ENCODE measurements around the gene HECTD1.
"Not testable (repeated sequence)": the region's sequence is repeated elsewhere in the genome, so short reads cannot be mapped to it uniquely, and the experiment has no call there.

Gene HECTD1

DNA sequence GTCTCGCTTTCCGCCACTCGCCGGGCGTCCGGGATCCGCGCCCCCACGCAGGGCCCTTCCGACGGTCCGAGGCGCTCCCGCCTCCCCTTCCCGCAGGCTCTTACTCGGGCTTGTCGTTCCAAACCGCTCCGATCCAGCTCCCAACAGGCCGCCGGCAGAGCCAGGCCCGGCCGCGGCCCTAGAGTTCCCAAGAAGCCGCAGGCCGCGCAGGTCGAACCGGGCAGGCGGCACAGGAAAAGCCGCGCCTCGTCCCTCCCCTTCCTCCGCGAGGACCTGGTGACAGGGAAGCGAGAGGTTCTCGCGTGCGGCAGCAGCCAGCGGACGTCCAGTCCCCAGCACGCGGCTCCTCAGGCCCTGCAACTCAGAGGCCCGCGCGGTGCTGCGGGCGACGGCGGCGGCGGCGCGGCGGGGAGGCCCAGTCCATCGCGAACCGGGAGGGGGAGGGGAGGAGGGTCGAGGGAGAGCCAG lies 272 bp downstream of the HECTD1 start:
- FAIRE-seq (no peak), DNase-seq (ENCODE audit: insufficient read length, low spot score) (no peak)
- no peak for TF ChIP-seq SPI1 (IDR thresholded peaks at IDR 0.05; ENCODE audit: low read depth, low read length)
- TF ChIP-seq POLR2AphosphoS5 (IDR thresholded peaks at IDR 0.05; ENCODE audit: low read depth, low read length), result no peak
- no peak for TF ChIP-seq PAX5 (IDR thresholded peaks at IDR 0.05; ENCODE audit: insufficient read depth, low read length, severe bottlenecking)
- TF ChIP-seq POLR2A (IDR thresholded peaks at IDR 0.05; ENCODE audit: low read depth, low read length), result no peak
- no peak for TF ChIP-seq POU2F2 (IDR thresholded peaks at IDR 0.05; ENCODE audit: low read depth, low read length)
- peak; percentile 46; the same call in 1 of the 2 replicates for TF ChIP-seq TAF1 (IDR thresholded peaks at IDR 0.05; ENCODE audit: low read depth, low read length)

DNA sequence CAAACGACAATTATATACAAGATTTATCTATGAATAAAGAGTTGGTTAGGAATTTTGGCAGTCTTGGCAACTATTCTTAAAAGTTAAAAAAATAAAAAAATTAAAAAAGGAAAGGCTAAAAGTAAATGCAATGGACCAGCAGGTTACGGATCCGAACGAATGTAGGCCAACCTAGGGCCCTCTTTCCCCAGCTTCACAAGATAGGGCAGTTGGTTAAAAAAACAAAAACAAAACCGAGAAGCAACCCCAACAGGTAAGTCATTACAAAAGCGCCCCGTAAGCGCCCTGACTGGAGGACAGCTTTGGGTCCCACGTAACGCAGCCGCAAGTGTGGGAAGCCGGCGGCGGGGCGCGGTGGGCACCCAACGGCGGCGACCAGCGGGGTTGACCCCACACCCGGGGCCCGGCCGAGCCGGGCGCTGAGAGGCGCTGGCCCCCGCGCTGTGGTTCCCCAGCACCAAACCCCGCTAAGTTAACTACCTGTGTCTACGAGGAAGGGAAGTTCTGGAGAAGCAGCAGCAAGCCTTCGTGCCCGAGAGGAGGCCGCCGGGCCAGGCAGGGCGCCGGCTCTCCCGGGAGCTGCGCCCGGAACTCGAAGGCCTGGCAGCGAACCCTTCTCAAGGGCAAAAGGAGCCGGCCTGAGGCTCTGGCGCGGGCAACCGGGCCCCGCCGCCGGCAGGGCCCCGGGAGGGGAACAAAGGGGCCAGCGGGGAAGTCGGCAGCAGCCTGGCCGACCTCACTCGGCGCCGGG lies 882 bp downstream of the HECTD1 start:
- FAIRE-seq, result no peak
- TF ChIP-seq PAX5 (IDR thresholded peaks at IDR 0.05; ENCODE audit: insufficient read depth, low read length, severe bottlenecking), result no peak
- TF ChIP-seq TAF1 (IDR thresholded peaks at IDR 0.05; ENCODE audit: low read depth, low read length), result 0 out of 2 replicates have a peak, but pooled peaks have one; percentile 30
- peak; percentile 15 for DNase-seq (ENCODE audit: insufficient read length, low spot score)

DNA sequence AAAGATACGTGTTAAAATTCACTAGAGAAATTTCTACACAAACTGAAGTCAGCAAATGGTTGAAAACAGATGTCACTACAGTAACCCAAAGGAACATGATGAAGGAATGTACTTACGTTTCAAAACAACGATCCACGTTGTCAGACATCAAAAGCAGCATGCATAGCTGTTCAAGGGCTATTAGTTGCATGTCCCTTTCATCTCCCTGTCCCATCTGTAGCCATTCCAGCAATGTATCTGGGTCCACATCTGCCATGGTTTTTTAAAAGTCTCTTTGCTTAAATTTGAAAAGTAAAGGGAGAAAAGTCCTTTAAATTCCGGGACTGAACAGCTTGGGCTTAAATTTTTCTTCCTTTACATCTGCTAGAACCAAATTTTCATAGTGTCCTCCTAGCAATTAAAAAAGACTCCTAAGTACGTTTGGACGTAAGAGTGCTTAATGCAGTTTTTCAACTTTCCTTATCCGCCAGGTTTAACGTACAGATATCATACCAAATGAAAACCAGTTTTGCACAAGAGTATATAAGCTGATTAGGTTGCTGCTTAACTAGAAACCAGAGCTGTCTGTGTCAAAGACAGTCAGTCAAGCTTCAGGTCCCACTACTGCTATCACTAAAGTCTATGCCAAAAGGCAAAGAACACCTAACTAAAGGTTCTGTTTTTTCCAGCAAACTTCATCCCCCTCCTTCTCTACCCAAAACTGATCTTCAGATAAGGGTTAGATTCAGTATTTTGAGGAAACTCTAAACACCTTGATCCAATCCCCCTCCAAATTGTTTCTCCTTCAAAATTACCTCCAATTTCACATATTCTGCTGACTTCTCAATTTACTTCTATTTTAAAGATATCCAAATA lies 1.7 kb downstream of the HECTD1 start:
- FAIRE-seq (peak; percentile 67), DNase-seq (ENCODE audit: insufficient read length, low spot score) (no peak)
- TF ChIP-seq POU2F2 (IDR thresholded peaks at IDR 0.05; ENCODE audit: low read depth, low read length), result no peak
- TF ChIP-seq TAF1 (IDR thresholded peaks at IDR 0.05; ENCODE audit: low read depth, low read length), result no peak
- no peak for TF ChIP-seq PAX5 (IDR thresholded peaks at IDR 0.05; ENCODE audit: insufficient read depth, low read length, severe bottlenecking)
- TF ChIP-seq POLR2AphosphoS5 (IDR thresholded peaks at IDR 0.05; ENCODE audit: low read depth, low read length), result no peak
- no peak for TF ChIP-seq SPI1 (IDR thresholded peaks at IDR 0.05; ENCODE audit: low read depth, low read length)
- no peak for TF ChIP-seq POLR2A (IDR thresholded peaks at IDR 0.05; ENCODE audit: low read depth, low read length)

DNA sequence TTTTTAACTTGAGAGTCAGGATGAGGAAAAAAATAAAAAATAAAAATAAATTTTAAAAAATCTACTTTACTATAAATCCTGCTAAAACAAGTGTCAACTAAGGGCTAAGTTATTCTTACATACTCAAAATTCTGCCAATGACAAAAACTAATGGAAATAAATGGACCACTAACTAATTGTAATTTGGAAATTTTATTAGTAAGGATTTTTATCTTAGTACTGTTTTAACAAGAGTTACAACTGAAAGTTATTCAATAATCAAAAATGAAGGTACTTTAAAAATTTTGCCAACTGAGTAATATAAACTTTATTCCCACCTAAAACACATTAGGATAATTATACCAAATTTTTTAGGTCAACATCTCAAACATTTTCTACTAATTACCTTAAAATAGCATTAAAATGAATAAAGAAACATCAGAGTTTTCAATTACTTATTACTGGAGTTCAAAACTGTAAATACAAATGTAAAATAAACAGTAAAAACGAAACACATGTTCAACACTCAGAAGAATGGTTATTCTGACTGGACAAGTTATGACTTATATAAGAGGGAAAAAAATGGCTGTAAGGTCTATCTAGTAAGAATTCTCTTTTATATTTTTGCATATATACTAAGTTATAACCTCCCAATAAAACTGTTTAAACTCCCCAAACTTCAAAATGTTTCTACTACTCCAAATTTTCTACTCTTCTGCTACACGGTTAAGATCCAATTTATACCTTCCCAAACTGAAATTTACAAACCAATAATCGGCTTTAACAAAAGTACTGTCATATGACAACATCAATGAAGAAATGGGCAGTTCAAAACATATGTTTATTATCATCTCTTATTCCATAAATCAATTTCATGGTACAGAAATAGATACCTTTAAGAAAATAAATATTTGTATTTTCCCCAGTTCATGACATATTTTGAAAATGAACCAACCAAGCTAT lies 2.7 kb downstream of the HECTD1 start:
- DNase-seq (ENCODE audit: insufficient read length, low spot score) (no peak), FAIRE-seq (no peak)
- TF ChIP-seq PAX5 (IDR thresholded peaks at IDR 0.05; ENCODE audit: insufficient read depth, low read length, severe bottlenecking), result no peak
- TF ChIP-seq POU2F2 (IDR thresholded peaks at IDR 0.05; ENCODE audit: low read depth, low read length), result no peak
- TF ChIP-seq SPI1 (IDR thresholded peaks at IDR 0.05; ENCODE audit: low read depth, low read length), result no peak
- TF ChIP-seq TAF1 (IDR thresholded peaks at IDR 0.05; ENCODE audit: low read depth, low read length), result no peak
- TF ChIP-seq POLR2AphosphoS5 (IDR thresholded peaks at IDR 0.05; ENCODE audit: low read depth, low read length), result no peak
- no peak for TF ChIP-seq POLR2A (IDR thresholded peaks at IDR 0.05; ENCODE audit: low read depth, low read length)

DNA sequence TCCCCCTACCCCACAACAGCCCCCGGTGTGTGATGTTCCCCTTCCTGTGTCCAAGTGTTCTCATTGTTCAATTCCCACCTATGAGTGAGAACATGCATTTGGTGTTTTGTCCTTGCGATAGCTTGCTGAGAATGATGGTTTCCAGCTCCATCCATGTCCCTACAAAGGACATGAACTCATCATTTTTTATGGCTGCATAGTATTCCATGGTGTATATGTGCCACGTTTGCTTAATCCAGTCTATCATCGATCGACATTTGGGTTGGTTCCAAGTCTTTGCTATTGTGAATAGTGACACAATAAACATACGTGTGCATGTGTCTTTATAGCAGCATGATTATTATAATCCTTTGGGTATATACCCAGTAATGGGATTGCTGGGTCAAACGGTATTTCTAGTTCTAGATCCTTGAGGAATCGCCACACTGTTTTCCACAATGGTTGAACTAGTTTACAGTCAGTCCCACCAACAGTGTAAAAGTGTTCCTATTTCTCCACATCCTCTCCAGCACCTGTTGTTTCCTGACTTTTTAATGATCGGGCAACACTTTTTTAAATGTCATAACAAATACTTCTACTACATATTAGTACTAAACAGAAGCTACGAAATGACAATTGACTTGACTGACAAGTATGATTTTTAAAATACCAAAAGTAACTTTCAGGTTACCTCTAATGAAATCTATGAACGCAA lies 3.5 kb downstream of the HECTD1 start:
- FAIRE-seq; DNase-seq (ENCODE audit: insufficient read length, low spot score): not testable (repeated sequence)

DNA sequence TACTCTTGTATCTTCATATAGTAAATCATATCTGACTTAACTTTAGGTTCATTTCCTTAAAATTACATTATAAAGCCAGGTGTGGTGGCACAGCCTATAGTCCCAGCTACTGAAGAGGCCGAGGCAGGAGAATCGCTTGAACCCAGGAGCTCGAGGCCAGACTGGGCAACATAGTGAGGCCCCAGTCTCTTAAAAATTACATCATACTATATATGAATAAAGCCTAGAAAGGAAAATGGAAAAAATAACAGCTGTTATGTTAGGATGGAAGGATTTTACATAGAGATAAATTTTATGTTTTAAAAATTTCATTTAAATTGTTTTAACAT lies 4.2 kb downstream of the HECTD1 start:
- DNase-seq (ENCODE audit: insufficient read length, low spot score) (no peak), FAIRE-seq (no peak)
- no peak for TF ChIP-seq POLR2AphosphoS5 (IDR thresholded peaks at IDR 0.05; ENCODE audit: low read depth, low read length)

DNA sequence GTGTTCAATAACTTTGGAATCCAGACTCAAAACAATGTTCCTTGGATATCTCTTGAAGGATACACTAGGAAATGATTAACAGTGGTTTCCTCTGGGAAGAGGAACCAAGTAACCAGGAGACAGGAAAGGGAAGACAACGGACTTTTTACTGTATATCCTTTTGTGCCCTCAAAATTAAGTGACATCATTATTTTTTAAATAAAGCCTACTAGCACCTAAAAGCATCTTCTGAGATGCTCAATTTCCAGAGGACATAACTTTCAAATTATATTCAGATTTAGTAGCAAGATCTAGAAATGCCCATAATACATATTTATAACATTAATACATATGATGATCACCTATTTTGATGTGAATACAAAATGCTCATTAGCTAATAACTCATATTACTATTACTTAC lies 6.5 kb downstream of the HECTD1 start:
- TF ChIP-seq POU2F2 (IDR thresholded peaks at IDR 0.05; ENCODE audit: low read depth, low read length) (no peak), SPI1 (IDR thresholded peaks at IDR 0.05; ENCODE audit: low read depth, low read length) (no peak), TAF1 (IDR thresholded peaks at IDR 0.05; ENCODE audit: low read depth, low read length) (no peak), POLR2AphosphoS5 (IDR thresholded peaks at IDR 0.05; ENCODE audit: low read depth, low read length) (no peak), POLR2A (IDR thresholded peaks at IDR 0.05; ENCODE audit: low read depth, low read length) (no peak), PAX5 (IDR thresholded peaks at IDR 0.05; ENCODE audit: insufficient read depth, low read length, severe bottlenecking) (no peak)
- FAIRE-seq, result no peak
- DNase-seq (ENCODE audit: insufficient read length, low spot score), result no peak

DNA sequence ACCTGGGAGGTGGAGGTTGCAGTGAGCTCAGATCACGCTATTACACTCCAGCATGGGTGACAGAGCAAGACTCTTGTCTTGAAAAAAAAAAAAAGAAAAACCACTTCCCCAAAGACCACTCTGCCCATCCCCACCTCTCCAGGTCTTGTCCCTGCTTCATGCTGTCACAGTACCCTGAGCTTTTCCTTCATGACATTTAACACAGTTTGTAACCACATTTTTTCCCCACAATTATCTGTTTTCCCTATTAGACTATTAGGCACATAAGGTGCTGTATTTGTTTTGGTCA lies 6.9 kb downstream of the HECTD1 start:
- TF ChIP-seq POU2F2 (IDR thresholded peaks at IDR 0.05; ENCODE audit: low read depth, low read length) (no peak), SPI1 (IDR thresholded peaks at IDR 0.05; ENCODE audit: low read depth, low read length) (no peak), POLR2AphosphoS5 (IDR thresholded peaks at IDR 0.05; ENCODE audit: low read depth, low read length) (no peak), POLR2A (IDR thresholded peaks at IDR 0.05; ENCODE audit: low read depth, low read length) (no peak), TAF1 (IDR thresholded peaks at IDR 0.05; ENCODE audit: low read depth, low read length) (no peak), PAX5 (IDR thresholded peaks at IDR 0.05; ENCODE audit: insufficient read depth, low read length, severe bottlenecking) (no peak)
- FAIRE-seq (no peak), DNase-seq (ENCODE audit: insufficient read length, low spot score) (no peak)

DNA sequence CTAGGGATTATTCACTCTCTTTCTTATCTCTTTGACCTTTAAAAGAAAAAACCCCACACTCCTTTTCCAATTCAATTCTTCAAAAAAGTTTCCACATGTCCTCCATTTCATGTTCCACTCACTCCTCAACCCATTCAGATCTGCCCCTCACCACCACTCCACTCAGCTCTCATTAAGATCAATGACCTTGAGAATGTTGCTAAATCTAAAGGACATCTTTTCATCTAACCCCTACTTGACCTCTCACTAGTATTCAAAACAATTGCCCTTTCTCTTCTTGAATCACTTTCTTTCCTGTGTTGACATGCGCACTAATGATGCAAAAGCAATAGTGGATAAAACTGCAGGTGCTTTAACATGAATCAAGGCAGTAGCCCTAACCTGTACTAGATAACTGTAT lies 9.9 kb downstream of the HECTD1 start:
- no peak for TF ChIP-seq POLR2AphosphoS5 (IDR thresholded peaks at IDR 0.05; ENCODE audit: low read depth, low read length)
- no peak for TF ChIP-seq TAF1 (IDR thresholded peaks at IDR 0.05; ENCODE audit: low read depth, low read length)
- TF ChIP-seq PAX5 (IDR thresholded peaks at IDR 0.05; ENCODE audit: insufficient read depth, low read length, severe bottlenecking), result no peak
- TF ChIP-seq SPI1 (IDR thresholded peaks at IDR 0.05; ENCODE audit: low read depth, low read length), result no peak
- TF ChIP-seq POU2F2 (IDR thresholded peaks at IDR 0.05; ENCODE audit: low read depth, low read length), result no peak
- TF ChIP-seq POLR2A (IDR thresholded peaks at IDR 0.05; ENCODE audit: low read depth, low read length), result no peak
- no peak for DNase-seq (ENCODE audit: insufficient read length, low spot score)
- FAIRE-seq, result no peak

All from GM12891 (cell line).